ENCODE data around the gene TXN2.

- TF ChIP-seq SMC3 (IDR thresholded peaks at IDR 0.05; ENCODE audit: low read depth, low read length) (no peak; the same call in 1 of the 2 replicates), RAD21 (IDR thresholded peaks at IDR 0.05; ENCODE audit: low read length) (peak; percentile 16; the same call in 1 of the 2 replicates), CTCF (conservative IDR thresholded peaks at IDR 0.05; ENCODE audit: low read depth, low read length) (no peak), POLR2A (IDR thresholded peaks at IDR 0.05; ENCODE audit: low read depth, low read length) (no peak), RCOR1 (IDR thresholded peaks at IDR 0.05; ENCODE audit: insufficient replicate concordance, low read length) (peak; percentile 74), ELK1 (IDR thresholded peaks at IDR 0.05; ENCODE audit: borderline replicate concordance, low read depth, low read length) (0 out of 2 replicates have a peak, but pooled peaks have one; percentile 79), CEBPB (IDR thresholded peaks at IDR 0.05; ENCODE audit: low read depth, low read length) (no peak), USF2 (IDR thresholded peaks at IDR 0.05; ENCODE audit: low read depth, low read length) (no peak), RFX5 (IDR thresholded peaks at IDR 0.05; ENCODE audit: low read depth, low read length) (no peak), MXI1 (IDR thresholded peaks at IDR 0.05; ENCODE audit: borderline replicate concordance, low read depth, low read length) (no peak)
Observed at GRCh38 chr22:36454916-36455570, 26.4 kb downstream of the TXN2 start.

Measured in IMR-90 (cell line).